HepG2 (cell line): ENCODE measurements around the gene PCDHB8.
"Not testable (repeated sequence)": the region's sequence is repeated elsewhere in the genome, so short reads cannot be mapped to it uniquely, and the experiment has no call there.

ENCODE experiments used
- CBX1 ChIP-seq: IDR thresholded peaks from one replicate; pipeline ENCODE4 v1.6.1; 2016; ENCODE audit warnings: antibody characterized with exemption, low read depth
- POLR2AphosphoS5 ChIP-seq: IDR thresholded peaks from 2 replicates; pipeline ENCODE4 v1.6.1; 2012; ENCODE audit warnings: low read depth, low read length

DNA sequence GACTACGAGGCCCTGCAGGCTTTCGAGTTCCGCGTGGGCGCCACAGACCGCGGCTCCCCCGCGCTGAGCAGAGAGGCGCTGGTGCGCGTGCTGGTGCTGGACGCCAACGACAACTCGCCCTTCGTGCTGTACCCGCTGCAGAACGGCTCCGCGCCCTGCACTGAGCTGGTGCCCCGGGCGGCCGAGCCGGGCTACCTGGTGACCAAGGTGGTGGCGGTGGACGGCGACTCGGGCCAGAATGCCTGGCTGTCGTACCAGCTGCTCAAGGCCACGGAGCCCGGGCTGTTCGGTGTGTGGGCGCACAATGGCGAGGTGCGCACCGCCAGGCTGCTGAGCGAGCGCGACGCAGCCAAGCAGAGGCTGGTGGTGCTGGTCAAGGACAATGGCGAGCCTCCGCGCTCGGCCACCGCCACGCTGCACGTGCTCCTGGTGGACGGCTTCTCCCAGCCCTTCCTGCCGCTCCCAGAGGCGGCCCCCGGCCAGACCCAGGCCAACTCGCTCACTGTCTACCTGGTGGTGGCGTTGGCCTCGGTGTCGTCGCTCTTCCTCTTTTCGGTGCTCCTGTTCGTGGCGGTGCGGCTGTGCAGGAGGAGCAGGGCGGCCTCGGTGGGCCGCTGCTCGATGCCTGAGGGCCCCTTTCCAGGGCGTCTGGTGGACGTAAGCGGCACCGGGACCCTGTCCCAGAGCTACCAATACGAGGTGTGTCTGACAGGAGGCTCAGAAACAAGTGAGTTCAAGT is 6.7 kb downstream of the PCDHB8 start:
- TF ChIP-seq POLR2AphosphoS5, CBX1: not testable (repeated sequence)
